WTC11 (cell line): Measurements from ENCODE around the gene TMEM179B. TPM values are rescaled to one million over a fixed set of nuclear protein-coding genes. Genes with fewer than 3 reads are reported as not detected.
A peak's percentile ranks its signal among the peaks of the same experiment; 100 is the strongest.

Source experiments
- ATAC-seq: fragments of 200-7000 bp; cut with Tn5 transposase; 2 replicates; pipeline ENCODE4 v1.10.0; 2021; ENCODE audit warnings: mild to moderate bottlenecking, moderate library complexity
- CTCF ChIA-PET: fragments of 300-600 bp; sonication (Branson Sonifier 250); formaldehyde crosslinking; loops from one replicate; lab custom pipeline; 2021; ENCODE audit warnings: antibody characterized with exemption; lab: Charles Lee
- POLR2A ChIA-PET: fragments of 350-600 bp; sonication (Branson Sonifier 250); formaldehyde crosslinking; loops from one replicate; lab custom pipeline; 2021; ENCODE audit warnings: antibody characterized with exemption; lab: Charles Lee
- DNase-seq: peaks from one replicate; pipeline ENCODE4 v3.0.0; 2021; ENCODE audit warnings: low spot score
- H3K27ac Mint-ChIP-seq: 2 replicates; pipeline ENCODE4 v1.8.0; 2021; ENCODE audit warnings: mixed read lengths
- H3K27me3 Mint-ChIP-seq: 2 replicates; pipeline ENCODE4 v1.8.0; 2021; ENCODE audit warnings: low read depth, mild to moderate bottlenecking, moderate library complexity, mixed read lengths
- H3K36me3 Mint-ChIP-seq: 2 replicates; pipeline ENCODE4 v1.8.0; 2021; ENCODE audit warnings: mixed read lengths
- H3K4me1 Mint-ChIP-seq: 2 replicates; pipeline ENCODE4 v1.8.0; 2022; ENCODE audit warnings: mixed read lengths
- H3K4me3 Mint-ChIP-seq: 2 replicates; pipeline ENCODE4 v1.8.0; 2021; ENCODE audit warnings: mild to moderate bottlenecking, moderate library complexity, mixed read lengths
- H3K9me3 Mint-ChIP-seq: 2 replicates; pipeline ENCODE4 v1.8.0; 2021; ENCODE audit warnings: mixed read lengths
- ARID4B ChIP-seq: sonication (generic); formaldehyde crosslinking; IDR thresholded peaks from 2 replicates; pipeline ENCODE4 v1.8.0; 2023; ENCODE audit warnings: missing genetic modification reagents, mild to moderate bottlenecking, borderline replicate concordance
- CBFB ChIP-seq: sonication (generic); formaldehyde crosslinking; IDR thresholded peaks from 2 replicates; pipeline ENCODE4 v1.8.1; 2022; ENCODE audit warnings: mild to moderate bottlenecking, low read depth, missing genetic modification reagents
- CREM ChIP-seq: sonication (generic); formaldehyde crosslinking; IDR thresholded peaks from 2 replicates; pipeline ENCODE4 v1.8.1; 2022; ENCODE audit warnings: mild to moderate bottlenecking, missing genetic modification reagents, moderate library complexity
- E2F1 ChIP-seq: sonication (generic); formaldehyde crosslinking; IDR thresholded peaks from 2 replicates; pipeline ENCODE4 v1.8.0; 2022; ENCODE audit warnings: mild to moderate bottlenecking, missing genetic modification reagents
- E2F5 ChIP-seq: sonication (generic); formaldehyde crosslinking; IDR thresholded peaks from 2 replicates; pipeline ENCODE4 v1.8.1; 2022; ENCODE audit warnings: mild to moderate bottlenecking, moderate library complexity, missing genetic modification reagents
- EMX1 ChIP-seq: fragments of 250-450 bp; sonication (Bioruptor Pico); IDR thresholded peaks from 2 replicates; pipeline ENCODE4 v1.8.0; 2021; ENCODE audit warnings: mild to moderate bottlenecking
- ETV6 ChIP-seq: sonication (generic); formaldehyde crosslinking; IDR thresholded peaks from 2 replicates; pipeline ENCODE4 v1.8.1; 2022; ENCODE audit warnings: mild to moderate bottlenecking, missing genetic modification reagents
- FOXP1 ChIP-seq: sonication (generic); formaldehyde crosslinking; IDR thresholded peaks from 2 replicates; pipeline ENCODE4 v1.8.0; 2022; ENCODE audit warnings: missing genetic modification reagents, mild to moderate bottlenecking, moderate library complexity, borderline replicate concordance
- NFYB ChIP-seq: sonication (generic); formaldehyde crosslinking; conservative IDR thresholded peaks from 2 replicates; pipeline ENCODE4 v1.8.0; 2022; ENCODE audit warnings: low read depth, missing genetic modification reagents
- RELA ChIP-seq: sonication (generic); formaldehyde crosslinking; IDR thresholded peaks from 2 replicates; pipeline ENCODE4 v1.8.1; 2022; ENCODE audit warnings: missing genetic modification reagents, mild to moderate bottlenecking, borderline replicate concordance
- RORB ChIP-seq: fragments of 250-450 bp; sonication (Bioruptor Pico); IDR thresholded peaks from 2 replicates; pipeline ENCODE4 v1.9.0; 2021; ENCODE audit warnings: mild to moderate bottlenecking
- SMAD4 ChIP-seq: sonication (generic); formaldehyde crosslinking; IDR thresholded peaks from 2 replicates; pipeline ENCODE4 v1.8.0; 2022; ENCODE audit warnings: mild to moderate bottlenecking, missing genetic modification reagents
- SOX15 ChIP-seq: fragments of 250-450 bp; sonication (Bioruptor Pico); IDR thresholded peaks from 2 replicates; pipeline ENCODE4 v1.9.0; 2021; ENCODE audit warnings: mild to moderate bottlenecking
- ZBTB21 ChIP-seq: sonication (generic); formaldehyde crosslinking; IDR thresholded peaks from 2 replicates; pipeline ENCODE4 v1.8.1; 2023; ENCODE audit warnings: mild to moderate bottlenecking, missing genetic modification reagents, borderline replicate concordance
- ZNF232 ChIP-seq: sonication (generic); formaldehyde crosslinking; IDR thresholded peaks from 2 replicates; pipeline ENCODE4 v1.8.0; 2022; ENCODE audit warnings: mild to moderate bottlenecking, missing genetic modification reagents
- ZNF396 ChIP-seq: fragments of 250-450 bp; sonication (Bioruptor Pico); IDR thresholded peaks from 2 replicates; pipeline ENCODE4 v1.8.0; 2021; ENCODE audit warnings: mild to moderate bottlenecking, moderate library complexity, borderline replicate concordance
- ZSCAN18 ChIP-seq: fragments of 250-450 bp; sonication (Bioruptor Pico); IDR thresholded peaks from 2 replicates; pipeline ENCODE4 v2.1.2; 2022; ENCODE audit warnings: mild to moderate bottlenecking, moderate library complexity
- total RNA-seq: library from RNA; stranded (reverse); gene quantifications from 3 replicates; pipeline ENCODE4 v1.2.3, GENCODE V29; 2021
- TF ChIP-seq, protein P1 (sequence below): sonication (generic); formaldehyde crosslinking; IDR thresholded peaks from 2 replicates; pipeline ENCODE4 v1.8.0; 2023; ENCODE audit warnings: missing genetic modification reagents
- TF ChIP-seq, protein P2 (sequence below): sonication (generic); formaldehyde crosslinking; IDR thresholded peaks from 2 replicates; pipeline ENCODE4 v1.8.0; 2022; ENCODE audit warnings: mild to moderate bottlenecking, missing genetic modification reagents
- TF ChIP-seq, protein P3 (sequence below): sonication (generic); formaldehyde crosslinking; IDR thresholded peaks from 2 replicates; pipeline ENCODE4 v1.8.1; 2023; ENCODE audit warnings: mild to moderate bottlenecking, missing genetic modification reagents

Gene TMEM179B
- total RNA-seq, 1 experiment from 2014 or later, result 21.4 TPM

GRCh38 chr11:62786318-62787004 lies 741 bp upstream of the TMEM179B start (continued):
- no peak for TF ChIP-seq NFYB (CRISPR knock-in tag)
- TF ChIP-seq FOXP1 (CRISPR knock-in tag), result no peak
- no peak for TF ChIP-seq CREM
- TF ChIP-seq, protein P1, sequence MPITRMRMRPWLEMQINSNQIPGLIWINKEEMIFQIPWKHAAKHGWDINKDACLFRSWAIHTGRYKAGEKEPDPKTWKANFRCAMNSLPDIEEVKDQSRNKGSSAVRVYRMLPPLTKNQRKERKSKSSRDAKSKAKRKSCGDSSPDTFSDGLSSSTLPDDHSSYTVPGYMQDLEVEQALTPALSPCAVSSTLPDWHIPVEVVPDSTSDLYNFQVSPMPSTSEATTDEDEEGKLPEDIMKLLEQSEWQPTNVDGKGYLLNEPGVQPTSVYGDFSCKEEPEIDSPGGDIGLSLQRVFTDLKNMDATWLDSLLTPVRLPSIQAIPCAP (CRISPR knock-in tag), result no peak
- no peak for TF ChIP-seq SOX15
- no peak for TF ChIP-seq EMX1
- TF ChIP-seq E2F5 (CRISPR knock-in tag), result no peak
- no peak for TF ChIP-seq ZNF396 (CRISPR knock-in tag)
- TF ChIP-seq, protein P2, sequence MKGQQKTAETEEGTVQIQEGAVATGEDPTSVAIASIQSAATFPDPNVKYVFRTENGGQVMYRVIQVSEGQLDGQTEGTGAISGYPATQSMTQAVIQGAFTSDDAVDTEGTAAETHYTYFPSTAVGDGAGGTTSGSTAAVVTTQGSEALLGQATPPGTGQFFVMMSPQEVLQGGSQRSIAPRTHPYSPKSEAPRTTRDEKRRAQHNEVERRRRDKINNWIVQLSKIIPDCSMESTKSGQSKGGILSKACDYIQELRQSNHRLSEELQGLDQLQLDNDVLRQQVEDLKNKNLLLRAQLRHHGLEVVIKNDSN, result no peak
- TF ChIP-seq SMAD4 (CRISPR knock-in tag), result no peak
- TF ChIP-seq ZSCAN18, result no peak
- no peak for TF ChIP-seq RORB (CRISPR knock-in tag)
- TF ChIP-seq E2F1, result no peak

DNA sequence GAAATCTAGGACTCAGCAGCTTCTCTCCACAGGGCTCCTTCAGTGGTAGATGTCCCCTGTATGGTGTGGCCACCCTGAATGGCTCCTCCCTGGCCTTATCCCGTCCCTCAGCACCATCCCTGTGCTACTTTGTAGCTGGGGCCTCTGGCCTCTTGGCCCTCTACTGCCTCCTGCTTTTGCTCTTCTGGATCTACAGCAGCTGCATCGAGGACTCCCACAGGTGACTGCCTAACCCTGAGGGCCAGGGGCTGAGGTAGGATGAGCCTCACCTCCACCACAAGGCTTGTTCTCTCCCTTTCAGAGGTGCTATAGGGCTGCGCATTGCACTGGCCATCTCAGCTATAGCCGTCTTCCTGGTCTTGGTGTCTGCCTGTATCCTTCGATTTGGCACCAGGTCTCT lies 1.8 kb downstream of the TMEM179B start:
- DNase-seq (no peak), ATAC-seq (peak; percentile 1; the same call in 1 of the 2 replicates)
- peak overlapping the region; percentile 94 for H3K27ac Mint-ChIP-seq
- H3K9me3 Mint-ChIP-seq, result no peaks in the 10 kb centered on the region
- peaks cover 37% of the 10 kb centered on the region for H3K4me1 Mint-ChIP-seq
- TF ChIP-seq, protein P1 (CRISPR knock-in tag), result no peak
- TF ChIP-seq ZSCAN18, result no peak
- TF ChIP-seq ZBTB21 (CRISPR knock-in tag), result no peak
- TF ChIP-seq, protein P3, sequence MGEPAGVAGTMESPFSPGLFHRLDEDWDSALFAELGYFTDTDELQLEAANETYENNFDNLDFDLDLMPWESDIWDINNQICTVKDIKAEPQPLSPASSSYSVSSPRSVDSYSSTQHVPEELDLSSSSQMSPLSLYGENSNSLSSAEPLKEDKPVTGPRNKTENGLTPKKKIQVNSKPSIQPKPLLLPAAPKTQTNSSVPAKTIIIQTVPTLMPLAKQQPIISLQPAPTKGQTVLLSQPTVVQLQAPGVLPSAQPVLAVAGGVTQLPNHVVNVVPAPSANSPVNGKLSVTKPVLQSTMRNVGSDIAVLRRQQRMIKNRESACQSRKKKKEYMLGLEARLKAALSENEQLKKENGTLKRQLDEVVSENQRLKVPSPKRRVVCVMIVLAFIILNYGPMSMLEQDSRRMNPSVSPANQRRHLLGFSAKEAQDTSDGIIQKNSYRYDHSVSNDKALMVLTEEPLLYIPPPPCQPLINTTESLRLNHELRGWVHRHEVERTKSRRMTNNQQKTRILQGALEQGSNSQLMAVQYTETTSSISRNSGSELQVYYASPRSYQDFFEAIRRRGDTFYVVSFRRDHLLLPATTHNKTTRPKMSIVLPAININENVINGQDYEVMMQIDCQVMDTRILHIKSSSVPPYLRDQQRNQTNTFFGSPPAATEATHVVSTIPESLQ (CRISPR knock-in tag), result no peak
- TF ChIP-seq ARID4B (CRISPR knock-in tag), result no peak
- TF ChIP-seq RELA (CRISPR knock-in tag), result no peak
- TF ChIP-seq ETV6 (CRISPR knock-in tag), result no peak
- TF ChIP-seq CBFB, result no peak
- TF ChIP-seq E2F5 (CRISPR knock-in tag), result no peak
- no peak for TF ChIP-seq ZNF232
- peaks cover 28% of the 10 kb centered on the region for H3K36me3 Mint-ChIP-seq
- ChIA-PET POLR2A (interaction anchor here (0.5 to 1.4 kb wide), 4 partner anchors 9 to 81 kb away, joined by 3 to 5 read pairs (median 4); partner anchors contain the start of gene GNG3), CTCF (interaction anchor here (0.6 to 4.6 kb wide), 7 partner anchors 19 to 231 kb away, joined by 3 to 44 read pairs (median 4); partner anchors contain the start of genes HNRNPUL2, STX5, TEX54 and TTC9C)
- peak overlapping the region; percentile 91 for H3K4me3 Mint-ChIP-seq
- no peaks in the 10 kb centered on the region; the same call in 1 of the 2 replicates for H3K27me3 Mint-ChIP-seq
